Sigmoid colon (tissue), 7 donors: Measurements from ENCODE around the gene PODXL2. TPM values are rescaled to one million over a fixed set of nuclear protein-coding genes. Genes with fewer than 3 reads are reported as not detected.

Experiments
- DNase-seq: peaks from one replicate; pipeline ENCODE4 v3.0.0-alpha.2; 2019
- H3K27ac ChIP-seq, 4 donors: fragments of 200-600 bp; sonication (generic); one replicate each; pipeline ENCODE4 v1.5.1; 2016 to 2019; ENCODE audit warnings: mild to moderate bottlenecking in 1 of 4
- H3K27me3 ChIP-seq, 3 donors: fragments of 200-600 bp; sonication (generic); one replicate each; pipeline ENCODE4 v1.5.1; 2019; ENCODE audit warnings: mild to moderate bottlenecking in 1 of 3
- H3K36me3 ChIP-seq, 4 donors: fragments of 200-600 bp; sonication (generic); one replicate each; pipeline ENCODE4 v1.5.1; 2016 to 2019
- H3K4me1 ChIP-seq, 4 donors: fragments of 200-600 bp; sonication (generic); one replicate each; pipeline ENCODE4 v1.5.1; 2017 to 2019
- H3K4me3 ChIP-seq, 4 donors: fragments of 200-600 bp; sonication (generic); one replicate each; pipeline ENCODE4 v1.5.1; 2017 to 2019; ENCODE audit warnings: mild to moderate bottlenecking in 2 of 4, moderate library complexity in 1 of 4
- H3K9me3 ChIP-seq, 4 donors: fragments of 200-600 bp in 3 of 4; sonication (generic) in 3 of 4; one replicate each; pipeline versions ENCODE4 v1.5.1 to v1.6.1; 2013 to 2019
- CTCF ChIP-seq, 4 experiments: fragments of 450-650 bp in 3 of 4; fragments of 200-600 bp in 1 of 4; IDR thresholded peaks; one replicate each; pipeline ENCODE4 v1.5.1; 2016 to 2019; ENCODE audit warnings: antibody characterized with exemption in 4 of 4, mild to moderate bottlenecking in 3 of 4, moderate library complexity in 2 of 4
- EP300 ChIP-seq, 4 donors: sonication (generic); formaldehyde crosslinking; IDR thresholded peaks; one replicate each; pipeline ENCODE4 v1.6.1; 2017; ENCODE audit warnings: antibody characterized with exemption in 4 of 4
- POLR2A ChIP-seq, 2 donors: fragments of 450-650 bp; IDR thresholded peaks; one replicate each; pipeline ENCODE4 v1.6.1; 2016; ENCODE audit warnings: antibody characterized with exemption in 2 of 2, mild to moderate bottlenecking in 2 of 2, moderate library complexity in 2 of 2
- POLR2AphosphoS5 ChIP-seq, 4 donors: sonication (generic); formaldehyde crosslinking; IDR thresholded peaks; one replicate each; pipeline ENCODE4 v1.6.1; 2017; ENCODE audit warnings: antibody characterized with exemption in 4 of 4
- WGBS, 2 donors: extraction: QIAGEN DNeasy Blood & Tissue Kit; methylation state at CpG; one replicate each; pipeline ENCODE4 v1.1.7; 2013; 5-methylcytosine and 5-hydroxymethylcytosine counted together
- intact Hi-C: fragments of 100-400 bp; cut with DNase I; formaldehyde crosslinking; loops from one replicate; pipeline ENCODE4 v1.15.1; 2023
- polyA plus RNA-seq, 3 donors: library from polyadenylated mRNA; stranded (reverse); fragments of 200-250 nt; gene quantifications; one replicate each; pipeline ENCODE4 v1.2.3, GENCODE V29; 2013
- total RNA-seq, 4 donors: library from RNA; depleted of rRNA; stranded (reverse); fragments of >200 nt; gene quantifications; one replicate each; pipeline ENCODE4 v1.1.0, GENCODE V29; 2016
- donor health status: healthy with polysubstance abuse.
- donor health status: Bipolar disorder and iron deficiency.
- donor health status: healthy.

PODXL2 gene
- total and polyA plus RNA-seq, 7 donors, result 2.0 to 16.7 (median 2.8) TPM

GRCh38 chr3:127606086-127606805 is 22.7 kb upstream of the PODXL2 start:
- 94 to 96% methylated on average over 24 of the region's 24 CpGs for WGBS, 2 donors
- H3K27me3 ChIP-seq, result no peaks in the 10 kb centered on the region
- H3K4me1 ChIP-seq, result no peaks in the 10 kb centered on the region
- intact Hi-C loops, result no loop called here
- no peak for TF ChIP-seq EP300 (IDR thresholded peaks at IDR 0.05)
- TF ChIP-seq POLR2A (IDR thresholded peaks at IDR 0.05), result no peak
- no peak for TF ChIP-seq POLR2AphosphoS5 (IDR thresholded peaks at IDR 0.05)
- no peak for TF ChIP-seq CTCF (IDR thresholded peaks at IDR 0.05)
- H3K27ac ChIP-seq, result no peak overlapping the region
- H3K36me3 ChIP-seq, result peaks cover 0 to 47% (median 0%) of the 10 kb centered on the region in 4 donors
- no peak for DNase-seq
- no peaks in the 10 kb centered on the region for H3K9me3 ChIP-seq
- H3K4me3 ChIP-seq, result no peak overlapping the region

GRCh38 chr3:127606981-127607595 is 21.9 kb upstream of the PODXL2 start:
- H3K4me1 ChIP-seq, result no peaks in the 10 kb centered on the region
- H3K27me3 ChIP-seq, result no peaks in the 10 kb centered on the region
- H3K4me3 ChIP-seq, result no peak overlapping the region
- no peak for TF ChIP-seq POLR2AphosphoS5 (IDR thresholded peaks at IDR 0.05)
- TF ChIP-seq CTCF (IDR thresholded peaks at IDR 0.05), result no peak
- TF ChIP-seq EP300 (IDR thresholded peaks at IDR 0.05), result no peak
- TF ChIP-seq POLR2A (IDR thresholded peaks at IDR 0.05), result no peak
- H3K9me3 ChIP-seq, result no peaks in the 10 kb centered on the region
- intact Hi-C loops, result no loop called here
- H3K27ac ChIP-seq, result no peak overlapping the region
- 88 to 90% methylated on average over 17 of the region's 17 CpGs for WGBS, 2 donors
- DNase-seq, result no peak
- peaks cover 0 to 47% (median 0%) of the 10 kb centered on the region in 4 donors for H3K36me3 ChIP-seq

GRCh38 chr3:127607675-127608361 is 21.2 kb upstream of the PODXL2 start:
- intact Hi-C loops, result no loop called here
- peaks cover 0 to 47% (median 0%) of the 10 kb centered on the region in 4 donors for H3K36me3 ChIP-seq
- WGBS, 2 donors, result 91 to 93% methylated on average over 7 of the region's 7 CpGs

GRCh38 chr3:127608362-127608718 is 20.6 kb upstream of the PODXL2 start:
- no peaks in the 10 kb centered on the region for H3K9me3 ChIP-seq
- TF ChIP-seq POLR2A (IDR thresholded peaks at IDR 0.05) (no peak), POLR2AphosphoS5 (IDR thresholded peaks at IDR 0.05) (no peak), EP300 (IDR thresholded peaks at IDR 0.05) (no peak), CTCF (IDR thresholded peaks at IDR 0.05) (no peak)
- WGBS, 2 donors, result 96% methylated on average over 14 of the region's 14 CpGs
- no peak overlapping the region for H3K4me3 ChIP-seq
- H3K36me3 ChIP-seq, result peaks cover 0 to 47% (median 0%) of the 10 kb centered on the region in 4 donors
- intact Hi-C loops, result no loop called here
- DNase-seq, result no peak
- no peaks in the 10 kb centered on the region for H3K27me3 ChIP-seq
- H3K4me1 ChIP-seq, result no peaks in the 10 kb centered on the region
- H3K27ac ChIP-seq, result no peak overlapping the region

More at GRCh38 chr3:127607675-127608361, 21.2 kb upstream of the PODXL2 start:
- Histone ChIP-seq H3K4me3 (no peak overlapping the region), H3K4me1 (no peaks in the 10 kb centered on the region), H3K27ac (no peak overlapping the region), H3K27me3 (no peaks in the 10 kb centered on the region), H3K9me3 (no peaks in the 10 kb centered on the region)
- DNase-seq, result no peak
- no peak for TF ChIP-seq POLR2AphosphoS5 (IDR thresholded peaks at IDR 0.05)
- no peak for TF ChIP-seq CTCF (IDR thresholded peaks at IDR 0.05)
- TF ChIP-seq POLR2A (IDR thresholded peaks at IDR 0.05), result no peak
- TF ChIP-seq EP300 (IDR thresholded peaks at IDR 0.05), result no peak
